ENCODE results near the gene GRIK1.

DNA sequence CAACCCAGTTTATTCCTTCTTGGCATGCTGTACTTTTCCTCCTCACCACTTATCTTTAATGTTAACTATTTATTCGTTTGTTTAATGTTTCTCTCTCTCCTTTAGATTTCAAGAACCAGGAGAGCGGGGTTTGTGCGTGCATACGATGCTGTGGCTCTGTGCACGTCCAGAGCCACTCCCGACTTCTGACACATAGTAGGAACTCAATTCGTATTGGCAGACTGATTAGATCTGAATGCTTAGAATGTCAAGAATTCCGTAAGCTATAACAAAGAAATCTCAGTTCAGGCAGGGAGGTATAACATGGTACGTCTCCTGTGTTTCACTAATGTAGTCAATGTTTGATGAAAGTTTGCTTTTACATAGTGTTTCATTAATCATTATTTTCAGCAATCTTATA is 7.3 kb upstream of the GRIK1 start:
- TF ChIP-seq POLR2A (IDR thresholded peaks at IDR 0.05) = no peak
- TF ChIP-seq, protein P1, sequence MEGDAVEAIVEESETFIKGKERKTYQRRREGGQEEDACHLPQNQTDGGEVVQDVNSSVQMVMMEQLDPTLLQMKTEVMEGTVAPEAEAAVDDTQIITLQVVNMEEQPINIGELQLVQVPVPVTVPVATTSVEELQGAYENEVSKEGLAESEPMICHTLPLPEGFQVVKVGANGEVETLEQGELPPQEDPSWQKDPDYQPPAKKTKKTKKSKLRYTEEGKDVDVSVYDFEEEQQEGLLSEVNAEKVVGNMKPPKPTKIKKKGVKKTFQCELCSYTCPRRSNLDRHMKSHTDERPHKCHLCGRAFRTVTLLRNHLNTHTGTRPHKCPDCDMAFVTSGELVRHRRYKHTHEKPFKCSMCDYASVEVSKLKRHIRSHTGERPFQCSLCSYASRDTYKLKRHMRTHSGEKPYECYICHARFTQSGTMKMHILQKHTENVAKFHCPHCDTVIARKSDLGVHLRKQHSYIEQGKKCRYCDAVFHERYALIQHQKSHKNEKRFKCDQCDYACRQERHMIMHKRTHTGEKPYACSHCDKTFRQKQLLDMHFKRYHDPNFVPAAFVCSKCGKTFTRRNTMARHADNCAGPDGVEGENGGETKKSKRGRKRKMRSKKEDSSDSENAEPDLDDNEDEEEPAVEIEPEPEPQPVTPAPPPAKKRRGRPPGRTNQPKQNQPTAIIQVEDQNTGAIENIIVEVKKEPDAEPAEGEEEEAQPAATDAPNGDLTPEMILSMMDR (IDR thresholded peaks at IDR 0.05) = no peak

All from suprapubic skin (tissue), 3 donors.